VCaP (cell line): ENCODE measurements around the gene ART4.
A peak's percentile ranks its signal among the peaks of the same experiment; 100 is the strongest.

Experiments used
- H3K27ac ChIP-seq: fragments of 450-650 bp; 2 replicates; pipeline ENCODE4 v1.5.1; 2017
- CTCF ChIP-seq: fragments of 450-650 bp; conservative IDR thresholded peaks from 2 replicates; pipeline ENCODE4 v1.5.1; 2017; ENCODE audit warnings: mild to moderate bottlenecking, moderate library complexity

Gene ART4

DNA sequence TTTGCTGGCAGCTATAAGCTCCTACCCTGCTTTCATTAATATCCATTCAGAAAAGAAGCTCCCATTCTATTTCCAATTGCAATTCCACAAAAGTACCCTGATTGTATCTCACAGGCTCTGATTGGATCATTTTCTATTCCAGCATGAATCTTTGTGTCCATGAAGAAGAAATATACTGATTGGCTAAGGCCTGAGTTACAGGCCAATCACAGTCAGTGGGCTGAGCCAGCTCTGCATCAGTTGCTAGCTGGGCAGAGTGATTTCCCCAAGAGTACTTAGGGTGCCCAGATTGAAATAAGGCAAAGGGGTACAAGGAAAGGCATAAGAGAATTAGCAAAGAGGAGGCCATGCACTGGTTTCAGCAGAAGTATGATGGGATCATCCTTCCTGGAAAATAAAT, 14.4 kb downstream of the ART4 start:
- TF ChIP-seq CTCF, result no peak
- H3K27ac ChIP-seq, result no peak overlapping the region

- H3K27ac ChIP-seq, result no peak overlapping the region
- no peak for TF ChIP-seq CTCF
Observed at GRCh38 chr12:14827043-14827442, 16.3 kb downstream of the ART4 start.

DNA sequence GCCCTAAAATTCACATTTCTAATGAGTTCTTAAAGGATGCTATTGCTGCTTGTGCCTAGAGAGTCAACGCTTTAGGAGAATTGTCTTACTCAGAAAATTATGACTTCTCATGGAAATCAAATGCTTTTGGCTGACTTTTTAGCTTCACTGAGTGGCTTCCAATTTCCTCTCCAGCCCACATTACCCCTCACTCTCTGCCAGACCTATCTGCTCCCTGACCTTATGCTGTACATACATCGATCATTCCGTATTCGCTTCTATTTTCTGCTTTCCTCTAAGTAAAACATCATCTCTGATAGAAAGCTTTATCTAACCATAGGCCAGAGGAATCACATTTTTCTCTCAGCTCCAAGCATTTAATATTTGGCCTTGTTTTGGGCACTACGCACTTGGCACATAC, 16.8 kb downstream of the ART4 start:
- no peak for TF ChIP-seq CTCF
- no peak overlapping the region for H3K27ac ChIP-seq

GRCh38 chr12:14825256-14825655, 18.1 kb downstream of the ART4 start:
- no peak overlapping the region; the same call in 1 of the 2 replicates for H3K27ac ChIP-seq
- no peak for TF ChIP-seq CTCF

DNA sequence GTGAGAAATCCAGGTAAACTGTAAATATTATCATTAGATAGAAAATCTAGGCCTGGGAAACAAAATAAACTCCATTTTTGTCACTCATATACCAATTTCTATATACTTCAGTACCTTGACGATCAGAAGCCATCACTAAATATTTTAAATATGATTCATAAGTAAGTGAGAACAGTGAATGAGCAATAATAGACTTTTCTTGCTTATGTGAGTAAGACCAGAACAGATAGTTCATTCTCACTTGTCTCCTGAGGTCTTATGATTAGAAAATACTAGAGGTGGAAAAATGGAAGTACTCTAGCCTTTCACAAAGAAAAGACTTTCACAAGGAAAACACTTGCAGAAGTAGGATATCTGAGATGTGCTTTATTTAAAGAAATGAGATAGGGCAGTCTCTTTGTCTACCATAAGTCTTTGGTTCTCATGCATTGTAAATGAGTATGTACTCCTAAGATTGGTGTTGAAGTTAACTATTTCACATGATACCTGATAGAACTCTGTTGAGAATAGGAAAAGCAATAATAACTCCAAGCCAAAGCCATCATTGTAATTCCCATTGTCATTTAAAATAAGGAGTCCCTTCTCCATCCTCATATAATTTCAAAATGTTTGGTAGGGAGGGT, 19.2 kb downstream of the ART4 start:
- H3K27ac ChIP-seq, result no peak overlapping the region
- TF ChIP-seq CTCF, result no peak

DNA sequence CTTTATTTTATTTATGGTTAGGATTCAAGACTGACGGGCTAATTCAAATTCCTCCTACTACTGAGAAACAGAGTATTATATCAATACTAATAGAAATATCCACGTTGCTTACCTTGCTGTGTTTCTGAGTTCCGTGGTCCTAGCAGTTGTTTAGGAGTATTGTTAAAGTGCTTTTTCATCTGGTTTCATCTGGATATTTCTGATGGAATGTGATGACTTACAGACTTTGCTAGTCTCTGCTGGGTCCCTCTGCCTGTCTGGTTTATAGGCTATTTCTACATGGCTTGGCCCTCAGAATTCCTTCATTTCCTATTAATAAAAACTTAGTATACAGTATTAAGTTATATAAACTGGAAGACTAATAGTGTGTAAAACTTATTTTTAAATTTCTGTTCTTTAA, 29.3 kb downstream of the ART4 start, which contains the start of gene SMCO3:
Gene SMCO3, minus strand, starts transcription at position 169 of the 400 bp plus-strand sequence. CDS start 7,502 bp downstream, outside the sequence.
- TF ChIP-seq CTCF, result no peak
- H3K27ac ChIP-seq, result peak within 1 kb of the TSS; percentile 63

GRCh38 chr12:14811486-14811885, 31.8 kb downstream of the ART4 start:
- peak; percentile 8; the same call in 1 of the 2 replicates for TF ChIP-seq CTCF

More at GRCh38 chr12:14811486-14811885, 31.8 kb downstream of the ART4 start:
- H3K27ac ChIP-seq, result no peak overlapping the region
